IMR-90 (cell line): ENCODE data around the gene IL11RA. TPM values are rescaled to one million over a fixed set of nuclear protein-coding genes. Genes with fewer than 3 reads are reported as not detected.

Source experiments
- BHLHE40 ChIP-seq: fragments of 150-350 bp; IDR thresholded peaks from 2 replicates; pipeline ENCODE4 v1.6.1; 2016; ENCODE audit warnings: mild to moderate bottlenecking, low read depth, low read length
- polyA plus RNA-seq, 3 experiments: library from polyadenylated mRNA; depleted of rRNA; stranded (reverse); fragments of >200 nt; gene quantifications; 2 replicates each; pipeline ENCODE4 v1.2.3, GENCODE V29; 2012; ENCODE audit warnings: low replicate concordance in 1 of 3
- total RNA-seq: library from RNA; depleted of rRNA; stranded (reverse); fragments of >200 nt; gene quantifications from 2 replicates; pipeline ENCODE4 v1.2.3, GENCODE V29; 2012
- TF ChIP-seq, protein P1 (sequence below): fragments of 150-350 bp; IDR thresholded peaks from 2 replicates; pipeline ENCODE4 v1.6.1; 2017; ENCODE audit warnings: mild to moderate bottlenecking, antibody characterized with exemption, low read length, low read depth
- TF ChIP-seq, protein P2 (sequence below): fragments of 150-350 bp; IDR thresholded peaks from 2 replicates; pipeline ENCODE4 v1.6.1; 2016; ENCODE audit warnings: low read depth, mild to moderate bottlenecking, low read length, moderate library complexity, borderline replicate concordance

Gene IL11RA
- total and polyA plus RNA-seq, 2 of the 4 experiments (the other 2 are of a cell fraction), result 8.2 to 15.9 TPM

DNA sequence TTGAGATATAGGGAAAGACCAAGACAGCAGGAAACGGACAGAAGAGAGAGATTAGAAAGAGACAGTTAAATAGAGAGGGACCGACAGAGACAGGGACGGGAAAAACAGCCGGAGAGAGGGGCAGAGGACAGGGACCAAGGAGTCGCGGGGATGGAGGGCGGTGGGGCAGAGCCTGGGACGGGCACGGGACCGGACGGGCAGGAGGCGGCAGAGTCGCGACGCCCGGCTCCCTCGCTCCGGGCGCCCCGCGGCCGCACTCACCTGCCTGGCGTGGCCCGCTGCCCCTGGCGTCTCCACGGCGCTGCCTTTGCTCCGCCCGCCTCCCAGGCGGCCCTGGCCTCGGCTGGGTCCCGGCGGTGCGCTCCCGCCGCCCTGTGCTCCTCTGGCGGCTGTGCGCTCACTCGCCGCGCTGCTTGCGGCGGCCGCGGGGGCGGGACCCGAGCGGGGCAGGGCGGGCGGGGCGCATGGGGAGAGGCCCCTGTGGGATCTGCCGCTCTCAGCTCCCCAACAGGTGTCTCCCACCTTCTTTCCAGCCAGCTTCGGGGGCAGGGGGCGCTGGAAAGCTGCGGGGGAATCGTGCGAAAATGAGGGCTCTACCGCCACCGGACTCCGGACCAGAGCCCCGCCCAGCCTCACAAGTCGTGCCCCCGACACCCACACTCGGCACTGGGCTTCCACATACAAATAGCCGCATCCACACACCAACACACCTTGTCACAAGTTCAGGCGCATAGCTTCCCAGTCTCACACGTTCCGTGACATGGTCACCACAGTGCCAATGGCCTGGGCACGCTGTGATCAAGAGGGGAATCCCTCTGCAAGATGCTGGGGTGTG is 23.1 kb upstream of the IL11RA start, which contains the start of gene ARID3C (continued):
- TF ChIP-seq, protein P1, sequence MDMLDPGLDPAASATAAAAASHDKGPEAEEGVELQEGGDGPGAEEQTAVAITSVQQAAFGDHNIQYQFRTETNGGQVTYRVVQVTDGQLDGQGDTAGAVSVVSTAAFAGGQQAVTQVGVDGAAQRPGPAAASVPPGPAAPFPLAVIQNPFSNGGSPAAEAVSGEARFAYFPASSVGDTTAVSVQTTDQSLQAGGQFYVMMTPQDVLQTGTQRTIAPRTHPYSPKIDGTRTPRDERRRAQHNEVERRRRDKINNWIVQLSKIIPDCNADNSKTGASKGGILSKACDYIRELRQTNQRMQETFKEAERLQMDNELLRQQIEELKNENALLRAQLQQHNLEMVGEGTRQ, result no peak
- TF ChIP-seq, protein P2, sequence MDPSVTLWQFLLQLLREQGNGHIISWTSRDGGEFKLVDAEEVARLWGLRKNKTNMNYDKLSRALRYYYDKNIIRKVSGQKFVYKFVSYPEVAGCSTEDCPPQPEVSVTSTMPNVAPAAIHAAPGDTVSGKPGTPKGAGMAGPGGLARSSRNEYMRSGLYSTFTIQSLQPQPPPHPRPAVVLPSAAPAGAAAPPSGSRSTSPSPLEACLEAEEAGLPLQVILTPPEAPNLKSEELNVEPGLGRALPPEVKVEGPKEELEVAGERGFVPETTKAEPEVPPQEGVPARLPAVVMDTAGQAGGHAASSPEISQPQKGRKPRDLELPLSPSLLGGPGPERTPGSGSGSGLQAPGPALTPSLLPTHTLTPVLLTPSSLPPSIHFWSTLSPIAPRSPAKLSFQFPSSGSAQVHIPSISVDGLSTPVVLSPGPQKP, result no peak
- TF ChIP-seq BHLHE40, result no peak
